Measurements from ENCODE around the gene OR2L2.
"Not testable (repeated sequence)": the region's sequence is repeated elsewhere in the genome, so short reads cannot be mapped to it uniquely, and the experiment has no call there.

Gene OR2L2, protein sequence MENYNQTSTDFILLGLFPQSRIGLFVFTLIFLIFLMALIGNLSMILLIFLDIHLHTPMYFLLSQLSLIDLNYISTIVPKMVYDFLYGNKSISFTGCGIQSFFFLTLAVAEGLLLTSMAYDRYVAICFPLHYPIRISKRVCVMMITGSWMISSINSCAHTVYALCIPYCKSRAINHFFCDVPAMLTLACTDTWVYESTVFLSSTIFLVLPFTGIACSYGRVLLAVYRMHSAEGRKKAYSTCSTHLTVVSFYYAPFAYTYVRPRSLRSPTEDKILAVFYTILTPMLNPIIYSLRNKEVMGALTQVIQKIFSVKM

DNA sequence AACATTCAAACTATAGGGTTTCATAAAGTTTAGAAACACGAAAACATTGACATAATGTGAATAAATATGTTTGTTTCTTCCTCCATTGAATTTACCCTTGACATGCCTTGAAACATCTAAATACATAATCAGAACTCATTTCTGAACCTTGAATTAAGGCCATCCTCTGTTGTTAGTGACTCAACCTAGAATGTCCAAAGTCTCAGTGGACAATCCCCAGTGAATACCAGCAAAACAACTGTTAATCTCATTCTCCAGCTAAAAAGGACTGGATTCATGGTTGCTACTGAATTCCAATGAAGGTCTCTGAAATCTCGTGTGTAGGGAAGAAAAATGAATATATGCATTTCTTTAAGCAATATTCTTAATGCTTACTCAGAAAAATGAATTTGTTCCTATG, at the start of gene OR2L2:
Gene OR2L2, plus strand, starts transcription at position 301 of the 400 bp plus-strand sequence. CDS start 8,198 bp downstream, outside the sequence.
- no peak for DNase-seq

DNA sequence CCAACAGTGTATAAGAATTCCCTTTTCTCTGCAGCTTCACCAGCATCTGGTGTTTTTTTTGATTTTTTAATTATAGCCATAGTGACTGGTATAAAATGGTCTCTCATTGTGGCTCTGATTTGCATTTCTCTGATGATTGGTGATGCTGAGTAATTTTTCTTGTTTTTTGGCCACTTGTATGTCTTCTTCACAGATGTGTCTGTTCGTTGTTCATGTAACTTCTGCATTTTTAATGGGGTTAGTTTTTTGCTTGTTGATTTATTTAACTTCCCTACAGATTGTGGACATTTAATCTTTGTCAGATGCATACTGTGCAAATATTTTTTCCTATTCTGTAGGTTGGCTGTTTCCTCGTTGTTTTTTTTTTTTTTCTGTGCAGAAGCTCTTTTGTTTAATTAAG, 36.9 kb upstream of the OR2L2 start:
- DNase-seq: no peak

DNA sequence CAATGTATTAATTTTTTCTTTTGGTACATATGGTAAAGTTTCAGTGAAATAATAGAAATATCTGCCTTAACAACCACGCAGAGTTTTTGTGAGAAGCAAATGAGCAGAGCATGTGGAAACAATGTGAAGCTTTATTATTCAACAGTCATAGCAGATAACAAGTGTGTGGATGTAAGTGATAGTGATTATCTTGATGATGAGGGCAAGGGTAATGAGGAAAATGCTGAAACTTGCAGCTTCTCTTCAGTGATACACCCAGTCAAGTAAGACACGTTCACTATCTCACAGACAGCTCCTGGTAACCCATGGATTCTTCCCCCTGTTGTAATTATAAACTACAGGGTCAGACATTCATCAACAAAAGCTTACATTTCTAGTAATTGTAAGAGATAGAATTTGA, 31.1 kb upstream of the OR2L2 start:
- DNase-seq: no peak

DNA sequence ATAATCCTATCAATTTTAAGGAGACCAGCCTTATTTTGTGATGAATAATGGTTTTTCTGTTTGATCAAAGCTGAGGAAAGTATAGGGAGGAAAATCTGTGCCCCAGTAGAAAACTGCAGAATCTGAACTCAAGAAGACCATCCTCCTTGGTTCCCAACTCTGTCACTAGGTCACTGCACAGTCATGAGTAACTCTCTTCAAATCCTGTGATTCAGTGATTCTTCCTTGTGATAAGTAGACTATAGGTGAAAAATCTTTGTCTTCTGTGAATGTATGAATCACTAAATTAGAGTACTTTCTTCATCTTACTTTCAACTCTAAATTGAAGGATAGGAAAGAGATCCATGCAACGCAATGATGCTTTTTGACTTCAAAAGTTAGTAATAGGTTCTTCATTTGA, 29.7 kb upstream of the OR2L2 start:
- DNase-seq: no peak

DNA sequence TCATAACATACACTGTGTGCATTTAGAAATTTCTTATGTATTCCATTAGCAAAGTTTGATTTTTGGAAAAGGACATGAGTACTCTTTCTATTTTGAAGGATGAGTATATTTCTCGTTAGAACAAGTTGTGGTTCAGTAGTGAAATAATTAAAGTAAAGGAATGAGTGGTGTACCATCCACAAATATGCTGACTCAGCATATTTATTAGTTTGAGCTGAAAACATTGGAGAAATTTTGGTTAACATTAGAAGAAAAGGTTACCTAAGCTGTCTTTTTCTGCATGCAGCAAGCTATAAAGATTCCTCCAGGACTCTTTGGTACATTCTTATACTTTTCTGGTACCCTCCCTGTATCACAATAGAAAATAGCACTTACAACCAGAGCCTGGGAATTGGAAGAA, 22.1 kb upstream of the OR2L2 start:
- no peak for DNase-seq

DNA sequence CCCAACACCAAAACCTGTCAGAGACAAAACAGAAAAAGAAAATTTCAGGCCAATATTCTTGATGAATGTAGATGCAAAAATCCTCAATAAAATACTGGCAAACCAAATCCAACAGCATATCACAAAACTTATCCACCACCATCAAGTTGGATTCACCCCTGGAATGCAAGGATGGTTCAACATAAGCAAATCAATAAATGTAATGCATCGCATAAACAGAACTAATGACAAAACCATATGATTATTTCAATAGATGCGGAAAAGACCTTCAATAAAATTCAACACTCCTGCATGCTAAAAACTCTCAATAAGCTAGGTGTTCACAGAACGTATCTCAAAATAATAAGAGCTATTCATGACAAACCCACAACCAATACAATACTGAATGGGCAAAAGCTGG, 20.2 kb upstream of the OR2L2 start:
- DNase-seq: no peak

DNA sequence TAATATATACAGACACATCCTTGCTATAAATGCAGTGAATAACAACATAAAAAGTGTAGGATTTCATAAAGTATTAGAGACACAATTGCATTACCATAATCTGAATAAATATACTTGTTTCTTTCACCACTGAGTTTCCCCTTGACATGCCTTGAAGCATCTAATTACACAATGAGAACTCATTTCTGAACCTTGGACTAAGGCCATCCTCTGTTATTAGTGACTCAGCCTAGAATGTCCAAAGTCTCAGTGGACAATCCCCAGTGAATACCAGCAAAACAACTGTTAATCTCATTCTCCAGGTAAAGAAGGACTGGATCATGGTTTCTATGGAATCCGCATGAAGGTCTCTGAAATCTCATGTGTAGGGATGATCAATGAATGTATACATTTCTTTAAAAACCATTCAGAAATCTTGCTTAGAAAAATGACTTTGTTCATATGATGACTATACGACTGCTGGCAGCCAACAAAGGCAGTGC, 16.6 kb upstream of the OR2L2 start, which contains the start of gene OR2L5:
Gene OR2L5, plus strand, starts transcription at position 432 of the 482 bp plus-strand sequence. CDS start 8,288 bp downstream, outside the sequence.
- DNase-seq: no peak

DNA sequence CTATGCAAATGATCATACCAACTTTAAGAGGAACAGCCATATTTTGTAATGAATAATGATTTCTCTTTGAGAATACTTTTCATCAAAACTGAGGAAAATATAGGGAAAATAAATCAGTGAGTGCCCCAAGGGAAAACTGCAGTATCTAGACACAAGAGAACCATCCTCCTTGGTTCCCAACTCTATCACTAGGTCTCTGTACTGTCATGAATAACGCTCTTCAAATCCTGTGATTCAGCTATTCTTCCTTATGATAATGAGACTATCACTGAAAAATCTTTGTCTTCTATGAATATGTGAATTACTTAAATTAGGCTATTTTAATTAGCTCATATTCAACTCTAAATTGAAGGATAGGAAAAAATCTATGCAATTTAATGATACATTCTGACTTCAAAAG, 14.1 kb upstream of the OR2L2 start:
- DNase-seq: no peak

DNA sequence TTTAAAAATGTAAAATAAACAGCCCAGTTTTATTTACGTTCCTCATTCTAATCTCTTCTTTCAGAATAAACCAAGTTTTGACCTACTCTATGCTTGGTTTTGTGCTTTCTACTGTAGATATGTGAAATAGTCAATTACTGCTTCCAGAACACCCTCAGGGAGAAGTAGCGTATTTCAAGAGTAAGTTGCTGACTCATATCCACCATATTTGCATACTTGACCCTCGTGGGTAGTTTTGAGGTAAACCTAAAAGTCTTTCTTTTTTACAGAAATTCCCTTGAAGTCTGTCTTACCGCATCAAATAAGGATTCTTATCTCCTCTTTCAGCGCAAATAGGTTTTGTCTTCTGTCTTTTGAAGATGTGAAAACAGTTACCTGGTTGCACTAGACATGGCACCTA, 15.3 kb downstream of the OR2L2 start:
- DNase-seq: no peak

DNA sequence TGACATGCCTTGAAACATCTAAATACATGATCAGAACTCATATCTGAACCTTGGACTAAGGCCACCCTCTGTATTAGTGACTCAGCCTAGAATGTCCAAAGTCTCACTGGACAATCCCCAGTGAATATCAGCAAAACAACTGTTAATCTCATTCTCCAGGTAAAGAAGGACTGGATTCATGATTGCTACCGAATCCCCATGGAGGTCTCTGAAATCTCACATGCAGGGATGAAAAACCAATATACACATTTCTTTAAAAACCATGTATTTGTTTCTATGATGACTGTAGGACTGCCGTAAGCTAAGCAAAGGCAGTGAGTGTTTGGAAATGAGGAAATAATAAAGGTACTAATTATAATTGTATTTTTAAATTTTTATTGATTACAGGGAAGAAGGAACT, 16.7 kb downstream of the OR2L2 start, which contains the start of gene OR2L3:
Gene OR2L3, plus strand, starts transcription at position 301 of the 400 bp plus-strand sequence. CDS start 13,846 bp downstream, outside the sequence.
- DNase-seq: no peak

DNA sequence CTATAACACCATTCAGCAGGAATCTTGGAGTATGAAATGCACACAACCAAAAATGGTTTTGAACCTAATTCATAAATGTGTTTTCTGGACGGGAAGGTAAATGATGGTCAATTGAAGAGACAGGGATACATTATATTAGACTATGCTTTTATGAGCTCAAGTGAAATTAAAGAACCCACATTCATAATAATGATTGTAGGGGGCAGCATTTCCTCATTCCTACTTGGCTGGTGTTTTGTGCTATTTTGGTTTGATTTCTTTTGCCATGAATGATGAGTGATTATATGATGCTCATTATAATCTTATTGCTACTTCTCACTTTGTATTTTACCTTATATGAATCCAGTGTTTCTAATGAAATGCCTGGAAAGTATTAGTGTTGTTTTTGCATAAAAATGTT, 17.1 kb downstream of the OR2L2 start:
- no peak for DNase-seq

DNA sequence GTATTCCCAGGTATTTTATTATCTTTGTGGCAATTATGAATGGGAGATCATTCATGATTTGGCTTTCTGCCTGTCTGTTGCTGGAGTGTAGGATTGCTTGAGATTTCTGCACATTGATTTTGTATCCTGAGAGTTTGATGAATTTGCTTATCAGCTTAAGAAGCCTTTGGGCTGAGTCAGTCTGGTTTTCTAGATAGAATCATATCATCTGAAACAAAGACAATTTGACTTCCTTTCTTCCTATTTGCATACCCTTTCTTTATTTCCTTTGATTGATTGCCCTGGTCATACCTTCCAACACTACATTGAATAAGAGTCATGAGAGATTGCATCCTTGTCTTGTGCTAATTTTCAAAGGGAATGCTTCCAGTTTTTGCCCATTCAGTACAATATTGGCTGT, 24.8 kb downstream of the OR2L2 start:
- DNase-seq: no peak

DNA sequence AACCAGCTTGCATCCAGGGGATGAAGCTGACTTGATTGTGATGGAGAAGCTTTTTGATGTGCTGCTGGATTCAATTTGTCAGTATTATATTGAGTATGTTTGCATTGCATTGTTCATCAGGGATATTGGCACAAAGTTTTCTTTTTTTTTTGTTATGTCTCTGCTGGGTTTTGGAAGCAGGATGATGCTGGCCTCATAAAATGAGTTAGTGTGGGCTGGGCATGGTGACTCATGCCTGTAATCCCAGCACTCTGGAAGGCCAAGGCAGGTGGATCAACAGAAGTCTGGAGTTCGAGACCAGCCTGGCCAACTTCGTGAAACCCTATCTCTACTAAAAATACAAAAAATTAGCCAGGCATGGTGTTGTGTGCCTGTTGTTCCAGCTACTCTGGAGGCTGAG, 25.4 kb downstream of the OR2L2 start:
- DNase-seq: no peak

DNA sequence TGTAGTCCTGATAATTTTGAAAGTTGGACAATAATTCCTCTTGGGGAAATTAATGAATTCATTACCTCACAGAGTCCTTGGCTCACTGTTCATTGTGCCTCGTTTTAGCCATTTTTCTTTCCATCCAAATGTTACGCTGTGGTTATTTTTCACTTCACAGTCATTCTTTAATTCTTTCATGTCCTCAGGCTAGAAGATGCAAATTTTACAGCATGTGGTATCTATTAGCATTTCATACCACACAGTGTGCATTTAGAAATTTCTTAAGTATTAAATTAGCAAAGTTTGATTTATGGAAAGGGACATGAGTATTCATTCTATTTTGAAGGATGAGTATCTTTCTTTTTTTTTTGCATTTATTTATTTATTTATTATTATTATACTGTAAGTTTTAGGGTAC, 35.2 kb downstream of the OR2L2 start:
- DNase-seq: no peak

DNA sequence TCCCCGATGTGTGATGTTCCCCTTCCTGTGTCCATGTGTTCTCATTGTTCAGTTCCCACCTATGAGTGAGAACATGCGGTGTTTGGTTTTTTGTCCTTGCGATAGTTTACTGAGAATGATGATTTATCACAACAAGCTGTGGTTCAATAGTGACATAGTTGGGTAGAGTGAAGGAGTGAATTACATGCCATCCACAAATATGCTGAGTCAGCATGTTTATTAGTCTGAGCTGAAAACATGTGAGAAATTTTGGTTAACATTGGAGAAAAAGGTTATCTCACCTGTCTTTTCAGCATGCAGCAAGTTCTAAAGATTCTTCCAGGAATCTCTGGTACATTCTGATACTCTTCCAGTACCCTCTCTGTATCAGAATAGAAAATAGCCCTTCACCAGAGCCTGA, 35.7 kb downstream of the OR2L2 start:
- DNase-seq: no peak

DNA sequence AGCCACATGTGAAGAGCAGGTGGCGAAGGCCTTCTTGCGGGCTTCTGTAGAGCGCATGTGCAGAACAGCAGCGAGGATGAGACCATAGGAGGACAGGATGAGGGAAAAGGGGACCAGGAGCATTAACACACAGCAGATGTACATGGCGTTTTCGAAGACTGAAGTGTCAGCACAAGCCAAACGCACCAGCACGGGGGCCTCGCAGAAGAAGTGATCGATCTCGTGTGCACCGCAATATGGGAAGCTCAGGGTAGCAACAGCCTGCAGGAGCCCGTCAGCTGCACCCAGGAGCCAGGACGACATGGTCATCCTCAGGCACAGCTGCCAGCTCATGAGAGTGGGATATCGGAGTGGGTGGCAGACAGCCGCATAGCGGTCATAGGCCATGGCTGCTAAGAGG, 54.0 kb downstream of the OR2L2 start:
- DNase-seq: not testable (repeated sequence)
